ENCODE results near the gene SECISBP2.
A peak's percentile ranks its signal among the peaks of the same experiment; 100 is the strongest.

The SECISBP2 gene

DNA sequence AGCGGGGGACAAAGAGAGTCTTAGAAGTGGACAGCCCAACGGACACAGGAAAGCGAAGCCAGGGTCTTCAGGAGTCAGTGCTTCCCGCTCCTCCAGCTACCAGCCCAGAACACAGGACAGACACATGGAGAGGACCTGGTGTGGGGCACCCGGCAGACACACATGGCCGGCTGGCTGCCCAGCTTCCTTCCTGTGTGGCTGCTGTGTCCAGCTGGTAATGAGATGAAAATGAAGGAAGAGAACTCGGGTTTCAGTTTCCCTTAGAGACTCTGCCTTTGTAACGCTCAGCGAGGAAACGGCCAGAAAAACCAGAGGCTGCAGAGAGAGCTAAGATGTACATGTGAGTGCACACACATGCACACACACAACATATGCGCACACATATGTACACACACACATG lies 87.5 kb downstream of the SECISBP2 start:
- peak; percentile 62 to 79 (median 74) for DNase-seq

- no peak for DNase-seq
Measured at GRCh38 chr9:89407070-89407469, 88.8 kb downstream of the SECISBP2 start.

DNA sequence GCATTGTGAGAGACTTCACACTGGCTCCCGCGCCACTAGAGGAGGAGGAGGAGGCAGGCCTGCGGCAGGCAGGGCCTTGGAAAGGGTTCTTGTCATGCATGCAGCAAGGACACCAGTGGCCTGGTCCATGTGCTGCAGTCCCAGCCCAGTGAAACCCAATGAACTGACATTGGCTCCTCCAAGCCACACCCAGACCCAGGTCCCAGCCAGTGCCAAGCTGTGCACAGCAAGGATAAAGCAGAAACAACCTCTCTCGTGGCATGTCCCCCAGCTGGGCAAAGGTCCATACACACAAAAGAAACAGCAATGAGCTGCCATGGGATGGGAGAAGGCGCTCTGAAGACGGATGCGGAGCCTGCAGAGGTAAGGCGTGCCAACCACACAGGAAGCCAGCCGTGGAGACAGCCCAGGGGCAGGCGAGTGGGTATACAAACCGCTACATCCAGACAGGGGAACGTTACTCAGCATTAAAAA lies 90.4 kb downstream of the SECISBP2 start:
- DNase-seq = peak in 1 of 4 experiments; percentile 18

All from suppressor macrophage (primary cell).